GM19452 (cell line): Measurements from ENCODE around the gene EIPR1.

Experiments
- ATAC-seq: cut with Tn5 transposase; IDR thresholded peaks from one replicate; pipeline ENCODE4 v1.9.1; 2021; ENCODE audit not compliant: unreplicated experiment

EIPR1 gene

GRCh38 chr2:3256605-3257004 is 121.0 kb downstream of the EIPR1 start:
- no peak for ATAC-seq

DNA sequence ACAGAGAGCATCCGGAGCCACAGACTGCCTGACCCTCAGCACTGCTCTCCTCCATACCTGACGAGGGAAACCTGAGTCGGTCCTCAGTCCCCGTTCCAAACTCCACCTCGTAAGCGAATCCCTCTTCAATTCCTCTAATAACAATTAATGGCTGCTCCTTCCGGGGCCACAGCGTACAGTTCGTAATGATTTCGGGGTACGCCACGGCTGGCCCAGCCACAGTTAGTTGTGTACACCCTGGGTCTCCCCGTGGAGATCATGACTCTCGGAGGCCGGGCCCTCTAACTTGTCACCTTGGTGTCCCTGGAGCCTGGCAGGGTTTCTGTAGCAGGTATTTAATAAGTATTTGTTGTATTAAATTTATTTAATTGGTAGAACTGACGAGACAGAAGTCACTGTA is 121.5 kb downstream of the EIPR1 start:
- no peak for ATAC-seq

- ATAC-seq = peak; percentile 83
These were observed 123.1 kb downstream of the EIPR1 start for GRCh38 chr2:3254442-3254941.

DNA sequence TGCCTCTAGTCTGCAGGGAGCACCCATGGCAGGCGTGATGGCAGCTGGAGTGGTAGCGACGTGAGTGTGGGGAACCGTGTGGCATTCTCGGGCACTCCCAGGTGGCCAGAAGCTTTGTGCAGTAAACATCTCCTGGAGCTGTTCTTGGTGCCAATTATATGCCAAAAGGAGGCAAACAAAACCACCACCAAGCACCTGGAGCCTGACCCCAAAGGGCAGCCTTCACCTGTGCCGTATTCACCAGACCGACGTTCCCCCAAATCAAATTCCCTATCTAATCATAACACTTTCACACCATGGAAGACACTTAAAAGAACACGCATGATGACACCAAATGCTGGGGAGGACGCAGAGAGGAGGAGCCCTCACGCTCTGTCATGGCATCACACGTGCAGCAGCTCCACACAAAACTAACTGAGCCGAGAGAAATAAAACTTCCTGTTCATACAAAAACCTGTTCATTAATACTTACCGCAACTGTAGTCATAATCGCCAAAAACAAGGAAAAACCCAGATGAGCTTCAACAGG is 123.6 kb downstream of the EIPR1 start:
- ATAC-seq = no peak

DNA sequence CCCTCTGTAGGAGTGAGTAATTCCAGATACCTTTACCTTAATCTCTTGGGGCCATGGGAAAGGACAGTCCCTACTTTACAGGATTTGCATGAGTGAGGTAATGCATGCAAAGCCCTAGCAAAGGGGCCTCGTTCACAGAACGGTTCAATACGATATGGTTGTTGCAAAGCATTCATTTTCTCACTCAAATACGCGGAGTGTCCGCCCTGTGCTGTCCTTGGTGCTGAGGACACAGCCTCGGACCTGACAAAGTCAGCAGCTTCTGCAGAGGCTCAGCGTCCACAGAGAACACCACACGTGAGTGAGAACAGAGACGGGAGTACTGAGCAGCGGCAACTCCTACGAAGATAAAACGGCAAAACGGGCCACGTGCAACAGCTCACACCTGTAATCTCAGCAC is 125.7 kb downstream of the EIPR1 start:
- ATAC-seq = no peak

- ATAC-seq = no peak
These were observed 128.1 kb downstream of the EIPR1 start for GRCh38 chr2:3249476-3249962.

DNA sequence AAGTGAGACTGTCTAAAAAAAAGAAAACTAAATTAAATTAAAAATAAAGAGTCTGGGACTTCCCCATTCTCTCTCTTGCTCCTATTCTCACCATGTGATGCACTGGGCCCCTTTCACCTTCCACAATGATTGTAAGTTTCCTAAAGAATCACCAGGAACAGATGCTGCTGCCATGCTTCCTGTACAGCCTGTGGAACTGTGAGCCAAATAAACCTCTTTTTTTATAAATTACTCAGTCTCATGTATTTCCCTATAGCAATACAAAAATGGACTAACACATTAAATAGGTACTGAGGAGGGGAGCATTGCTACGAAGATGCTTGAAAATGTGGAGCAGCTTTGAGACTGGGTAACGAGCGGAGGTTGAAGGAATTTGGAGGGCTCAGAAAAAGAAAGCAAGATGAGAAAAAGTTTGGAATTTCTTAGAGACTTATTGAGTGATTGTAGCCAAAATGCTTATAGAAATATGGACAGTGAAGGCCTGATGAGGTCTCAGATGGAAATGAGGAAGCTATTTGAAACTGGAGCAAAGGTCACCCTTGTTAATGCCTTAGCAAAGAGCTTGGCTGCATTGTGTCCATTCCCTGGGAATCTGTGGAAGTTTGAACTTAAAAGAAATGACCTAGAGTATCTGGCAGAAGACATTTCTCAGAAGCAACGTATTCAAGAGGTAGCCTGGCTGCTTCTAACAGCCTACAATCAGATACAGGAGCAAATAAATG is 128.7 kb downstream of the EIPR1 start:
- no peak for ATAC-seq

- no peak for ATAC-seq
These were observed 130.5 kb downstream of the EIPR1 start for GRCh38 chr2:3246928-3247714.

DNA sequence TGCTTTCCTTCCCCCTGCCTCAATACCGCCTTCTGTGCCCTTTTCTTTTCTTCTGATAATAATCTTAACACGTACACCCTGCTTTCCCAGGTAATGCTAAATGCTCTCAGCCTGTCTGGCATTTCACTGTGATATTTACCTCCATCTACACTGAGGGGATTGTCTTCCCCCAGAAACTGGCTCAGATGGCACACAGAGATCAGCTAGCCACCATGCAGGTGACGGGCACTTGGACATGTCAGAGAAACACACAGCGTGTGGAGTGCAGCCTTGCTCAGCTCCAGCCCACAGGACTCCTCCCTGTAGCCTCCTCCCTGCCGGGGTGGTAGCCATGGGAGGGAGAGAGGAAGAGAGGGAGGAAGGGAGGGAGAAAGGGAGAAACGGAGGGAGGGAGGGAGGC is 131.2 kb downstream of the EIPR1 start:
- no peak for ATAC-seq

DNA sequence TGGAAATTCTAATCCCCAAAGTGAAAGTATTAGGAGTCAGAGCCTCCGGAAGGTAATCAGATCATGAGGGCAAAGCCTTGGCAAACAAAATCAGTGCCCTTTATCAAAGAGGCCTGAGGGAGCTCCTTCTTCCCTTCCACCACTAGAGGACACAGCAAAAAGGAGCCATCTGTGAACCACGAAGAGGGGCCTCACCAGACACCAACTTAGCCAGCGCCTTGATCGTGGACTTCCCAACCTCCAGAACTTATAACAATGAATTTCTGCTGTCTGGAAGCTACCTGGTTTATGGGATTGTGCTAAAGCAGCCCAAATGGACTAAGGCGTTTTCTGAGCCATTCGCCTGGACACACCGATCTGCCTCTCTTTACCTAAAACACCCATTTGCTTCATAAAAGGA is 133.1 kb downstream of the EIPR1 start:
- no peak for ATAC-seq

- ATAC-seq = no peak
These were observed 133.8 kb downstream of the EIPR1 start for GRCh38 chr2:3243804-3244203.

- peak; percentile 73 for ATAC-seq
These were observed 134.8 kb downstream of the EIPR1 start for GRCh38 chr2:3242747-3243369.

DNA sequence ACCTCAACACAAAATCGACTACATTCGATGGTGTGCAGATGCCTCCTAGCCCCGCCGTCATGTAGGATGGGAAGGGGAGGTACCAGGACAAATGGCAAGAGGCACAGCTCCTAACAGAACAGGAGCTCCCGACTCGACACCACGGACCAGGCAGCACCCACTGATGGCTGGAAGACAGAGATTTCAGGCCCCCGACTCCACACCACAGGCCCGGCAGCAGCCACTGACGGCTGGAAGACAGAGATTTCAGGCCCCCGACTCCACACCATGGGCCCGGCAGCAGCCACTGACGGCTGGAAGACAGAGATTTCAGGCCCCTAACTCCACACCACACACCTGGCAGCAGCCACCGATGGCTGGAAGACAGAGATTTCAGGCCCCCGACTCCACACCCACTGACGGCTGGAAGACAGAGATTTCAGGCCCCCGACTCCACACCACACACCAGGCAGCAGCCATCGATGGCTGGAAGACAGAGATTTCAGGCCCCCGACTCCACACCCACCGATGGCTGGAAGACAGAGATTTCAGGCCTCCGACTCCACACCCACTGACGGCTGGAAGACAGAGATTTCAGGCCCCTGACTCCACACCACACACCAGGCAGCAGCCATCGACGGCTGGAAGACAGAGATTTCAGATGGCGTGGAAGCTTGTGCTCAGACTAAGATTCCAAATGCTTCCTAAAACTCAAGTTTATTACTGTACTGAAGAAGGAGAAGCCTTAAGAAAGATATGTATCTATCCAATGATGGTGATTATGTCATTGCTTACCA is 135.5 kb downstream of the EIPR1 start:
- ATAC-seq = no peak

DNA sequence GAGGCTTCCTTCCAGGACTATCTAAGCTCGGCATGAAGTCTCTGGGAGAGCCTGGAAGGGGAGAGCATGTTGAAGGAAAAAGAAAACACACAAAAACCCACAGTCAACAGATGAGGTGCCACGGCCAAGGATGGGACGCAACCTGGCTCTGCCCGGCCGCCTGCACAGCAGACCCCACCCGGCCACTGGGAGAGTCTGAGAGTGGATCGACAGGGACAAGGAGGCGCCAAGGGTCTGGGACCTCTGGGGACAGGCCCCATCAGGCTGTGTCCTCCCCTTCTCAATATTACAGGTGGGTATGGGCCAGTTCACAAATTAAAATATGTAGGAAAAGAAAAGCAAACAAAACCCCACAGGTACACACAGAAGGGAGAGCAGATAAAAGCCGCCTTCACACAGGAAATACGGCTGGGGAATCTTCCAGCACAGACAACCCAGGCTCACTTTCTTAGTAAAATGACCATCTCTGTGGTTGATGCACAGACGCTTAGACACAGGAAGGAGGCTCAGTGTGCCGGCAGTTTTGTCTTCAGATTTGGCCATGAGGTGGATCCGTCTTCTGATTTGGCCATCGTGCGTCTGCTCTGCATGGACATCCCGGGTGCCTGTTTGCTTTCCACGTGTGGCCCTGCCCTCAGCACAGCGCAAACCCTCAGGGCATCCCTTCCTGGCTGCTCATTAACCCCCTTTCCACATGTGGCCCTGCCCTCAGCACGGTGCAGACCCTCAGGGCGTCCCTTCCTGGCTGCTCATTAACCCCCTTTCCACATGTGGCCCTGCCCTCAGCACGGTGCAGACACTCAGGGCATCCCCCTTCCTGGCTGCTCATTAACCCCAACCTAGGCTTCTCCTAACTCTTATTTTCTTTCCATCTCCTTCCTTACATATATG is 138.4 kb downstream of the EIPR1 start:
- ATAC-seq = peak; percentile 58

- no peak for ATAC-seq
These were observed 141.1 kb downstream of the EIPR1 start for GRCh38 chr2:3236300-3237045.

GRCh38 chr2:3233877-3234276 is 143.7 kb downstream of the EIPR1 start:
- no peak for ATAC-seq

- ATAC-seq = no peak
These were observed 148.4 kb downstream of the EIPR1 start for GRCh38 chr2:3229221-3229620.

- ATAC-seq = no peak
These were observed 152.9 kb downstream of the EIPR1 start for GRCh38 chr2:3224681-3225080.
